SK-N-SH (cell line): Measurements from ENCODE around the gene PRKRIP1. TPM values are rescaled to one million over a fixed set of nuclear protein-coding genes. Genes with fewer than 3 reads are reported as not detected.
"Not testable (repeated sequence)": the region's sequence is repeated elsewhere in the genome, so short reads cannot be mapped to it uniquely, and the experiment has no call there.

ENCODE experiments used
- CTCF ChIA-PET: fragments of 300-600, 350-600 bp; formaldehyde crosslinking; extraction: SDS; loops from one replicate; lab custom pipeline; 2021; lab: Yijun Ruan, JAX
- POLR2A ChIA-PET: fragments of 350-600 bp; sonication (Branson Sonifier 250); formaldehyde crosslinking; extraction: SDS; loops from one replicate; lab custom pipeline; 2020; ENCODE audit warnings: antibody characterized with exemption, inconsistent platforms; lab: Yijun Ruan, JAX
- DNase-seq: peaks from one replicate; pipeline ENCODE4 v3.0.0; 2012
- H2AFZ ChIP-seq: fragments of 200-600 bp; sonication (generic); 2 replicates; pipeline ENCODE4 v1.8.1; 2016; ENCODE audit warnings: antibody characterized with exemption, mild to moderate bottlenecking, low read depth
- H3F3A ChIP-seq: fragments of 200-600 bp; sonication (generic); replicated peaks from 2 replicates; pipeline ENCODE3; 2016; ENCODE audit warnings: antibody characterized with exemption, mild to moderate bottlenecking; ENCODE audit not compliant: insufficient read depth
- H3K27ac ChIP-seq, 2 experiments: fragments of 200-500 bp in 1 of 2; fragments of 200-600 bp in 1 of 2; sonication (Bioruptor generic) in 1 of 2; sonication (generic), shearing (Covaris generic) in 1 of 2; 2 replicates each; pipeline versions ENCODE4 v1.5.1 to v1.6.1; 2014 to 2016; ENCODE audit warnings: low read depth in 2 of 2, inconsistent platforms in 1 of 2, low read length in 1 of 2, mild to moderate bottlenecking in 1 of 2, mixed read lengths in 1 of 2
- H3K27me3 ChIP-seq: fragments of 200-600 bp; sonication (generic), shearing (Covaris generic); 2 replicates; pipeline ENCODE4 v1.6.1; 2016; ENCODE audit warnings: mixed run types; ENCODE audit not compliant: insufficient read depth
- H3K36me3 ChIP-seq, 2 experiments: fragments of 200-500 bp in 1 of 2; fragments of 200-600 bp in 1 of 2; sonication (Bioruptor generic) in 1 of 2; sonication (generic) in 1 of 2; replicated peaks in 1 of 2; 2 replicates each; pipeline versions ENCODE3 to v1.5.1; 2014 to 2016; ENCODE audit warnings: low read length in 1 of 2, mild to moderate bottlenecking in 1 of 2; ENCODE audit not compliant: insufficient read depth in 2 of 2, control insufficient read depth in 1 of 2
- H3K4me1 ChIP-seq, 2 experiments: fragments of 200-500 bp in 1 of 2; fragments of 200-600 bp in 1 of 2; sonication (Bioruptor generic) in 1 of 2; sonication (generic), shearing (Covaris generic) in 1 of 2; 2 replicates each; pipeline versions ENCODE4 v1.5.1 to v1.6.1; 2014 to 2016; ENCODE audit warnings: low read depth in 1 of 2, low read length in 1 of 2, mixed run types in 1 of 2; ENCODE audit not compliant: insufficient read depth in 2 of 2, control insufficient read depth in 1 of 2
- H3K4me2 ChIP-seq: fragments of 200-600 bp; sonication (generic), shearing (Covaris generic); 2 replicates; pipeline ENCODE4 v1.6.1; 2017; ENCODE audit warnings: mixed run types
- H3K4me3 ChIP-seq, 2 experiments: fragments of 200-500 bp in 1 of 2; fragments of 200-600 bp in 1 of 2; sonication (Bioruptor generic) in 1 of 2; sonication (generic), shearing (Covaris generic) in 1 of 2; 2 replicates each; pipeline versions ENCODE4 v1.5.1 to v1.8.1; 2014 to 2016; ENCODE audit warnings: low read depth in 2 of 2, inconsistent platforms in 1 of 2, low read length in 1 of 2, mild to moderate bottlenecking in 1 of 2, mixed read lengths in 1 of 2, moderate library complexity in 1 of 2
- H3K79me2 ChIP-seq: fragments of 200-600 bp; sonication (generic); 2 replicates; pipeline ENCODE4 v1.8.1; 2017; ENCODE audit warnings: mild to moderate bottlenecking; ENCODE audit not compliant: insufficient read depth
- H3K9ac ChIP-seq: fragments of 200-600 bp; sonication (generic); 2 replicates; pipeline ENCODE4 v1.6.1; 2017; ENCODE audit warnings: mixed run types
- H3K9me2 ChIP-seq: fragments of 200-600 bp; sonication (generic); 2 replicates; pipeline ENCODE4 v1.6.1; 2017; ENCODE audit warnings: mixed run types
- H3K9me3 ChIP-seq: fragments of 200-600 bp; sonication (generic); 2 replicates; pipeline ENCODE4 v1.6.1; 2017; ENCODE audit warnings: mixed run types, mild to moderate bottlenecking, moderate library complexity
- H4K20me1 ChIP-seq: fragments of 200-600 bp; sonication (generic); 2 replicates; pipeline ENCODE4 v1.6.1; 2017; ENCODE audit warnings: mild to moderate bottlenecking, mixed run types; ENCODE audit not compliant: insufficient read depth
- TCF12 ChIP-seq: IDR thresholded peaks from 2 replicates; pipeline ENCODE4 v1.4.0; 2012
- WGBS: methylation state at CpG from one replicate; pipeline ENCODE4 v1.1.6; 2017; ENCODE audit warnings: low lambda C conversion rate; 5-methylcytosine and 5-hydroxymethylcytosine counted together
- polyA plus RNA-seq, 3 experiments: library from polyadenylated mRNA; depleted of rRNA; stranded (reverse); fragments of >200 nt; gene quantifications; 2 replicates each; pipeline ENCODE4 v1.2.3, GENCODE V29; 2012
- small RNA-seq, 7 experiments: library from RNA; depleted of rRNA; stranded (forward); fragments of <200 nt; gene quantifications; one replicate each; pipeline ENCODE3, GENCODE V24; 2012

Gene PRKRIP1
- polyA plus RNA-seq, 1 of the 3 experiments (the other 2 are of a cell fraction): 41.2 TPM

DNA sequence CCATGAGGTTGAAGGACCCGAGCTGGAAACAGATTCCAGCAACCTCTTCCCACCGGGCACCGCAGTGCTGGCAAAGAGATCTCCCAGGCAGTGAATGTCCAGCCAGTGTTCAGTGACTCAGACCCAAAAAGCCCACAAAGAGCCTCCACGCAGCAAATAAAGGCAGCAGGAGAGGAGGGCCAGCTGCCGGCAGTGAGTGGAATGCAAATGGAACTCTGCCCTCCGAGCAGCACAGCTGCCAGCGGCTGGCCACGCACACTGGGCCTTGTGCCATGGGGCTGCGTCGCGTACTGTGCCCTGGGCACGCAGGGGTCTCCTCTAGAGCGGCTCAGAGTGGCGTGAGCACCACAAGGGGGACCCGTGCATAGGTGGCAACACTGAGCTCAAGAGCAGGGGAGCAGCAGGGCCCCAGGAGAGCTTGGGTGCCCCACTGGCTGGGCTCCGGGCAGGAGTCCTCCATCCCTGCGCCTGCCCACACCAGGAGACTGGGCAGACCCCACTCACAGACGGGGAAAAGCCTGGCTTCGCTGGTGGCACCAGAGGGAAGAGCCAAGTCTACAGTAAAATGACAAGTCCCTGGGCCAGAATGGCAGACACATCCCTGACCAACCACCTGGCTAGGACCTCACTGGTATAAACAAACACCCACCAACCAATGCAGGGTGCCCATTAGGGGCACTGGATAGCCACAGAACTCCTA, 78.7 kb downstream of the PRKRIP1 start:
- H3F3A ChIP-seq: not testable (repeated sequence)
- TF ChIP-seq TCF12: 0 out of 2 replicates have a peak, but pooled peaks have one; percentile 6
- TF ChIP-seq, all 33 proteins: peak for 1; not testable (repeated sequence) for 32
- H3K79me2 ChIP-seq, H3K9me2 ChIP-seq, H3K27me3 ChIP-seq, H3K9ac ChIP-seq, H3K4me3 ChIP-seq, H3K9me3 ChIP-seq, POLR2A ChIA-PET, DNase-seq, H2AFZ ChIP-seq, H3K27ac ChIP-seq, H4K20me1 ChIP-seq, H3K4me2 ChIP-seq, H3K4me1 ChIP-seq, CTCF ChIA-PET: not testable (repeated sequence)
- H3K36me3 ChIP-seq: peaks cover 20 to 31% of the 10 kb centered on the region in 2 experiments
- 53% methylated on average over 7 of the region's 19 CpGs for WGBS

Small RNA genes lying within 50 kb of the gene (small RNA-seq; reads per million reads assigned to genes)
- gene AC091390.4 (0 reads per million in 7 experiments), gene MIR548O (0 to 0.06 (median 0) reads per million in 7 experiments)

Other genes with a start within 250 kb of the PRKRIP1 start
- gene SH2B2, start 109.5 kb upstream of the PRKRIP1 start, polyA plus RNA-seq (2012; rRNA removed): 3.8 and 4.7 TPM in 2 replicates
- gene SPDYE6, start 39.9 kb upstream of the PRKRIP1 start, polyA plus RNA-seq (2012; rRNA removed): not detected in 2 replicates
- 78.7 and 85.8 TPM in 2 replicates for gene ORAI2, start 37.2 kb downstream of the PRKRIP1 start, polyA plus RNA-seq (2012; rRNA removed)
- gene ALKBH4, start 68.5 kb downstream of the PRKRIP1 start, polyA plus RNA-seq (2012; rRNA removed): 13.7 and 18.1 TPM in 2 replicates
- 44.9 and 53.2 TPM in 2 replicates for gene LRWD1, start 68.6 kb downstream of the PRKRIP1 start, polyA plus RNA-seq (2012; rRNA removed)
- gene POLR2J, start 82.6 kb downstream of the PRKRIP1 start, polyA plus RNA-seq (2012; rRNA removed): 290 and 299 TPM in 2 replicates
- gene RASA4B, start 121.4 kb downstream of the PRKRIP1 start, polyA plus RNA-seq (2012; rRNA removed): 15.5 and 19.5 TPM in 2 replicates
- gene UPK3BL2, start 147.3 kb downstream of the PRKRIP1 start, polyA plus RNA-seq (2012; rRNA removed): 6.4 and 10.4 TPM in 2 replicates
- gene SPDYE2, start 154.9 kb downstream of the PRKRIP1 start, polyA plus RNA-seq (2012; rRNA removed): not detected in 2 replicates
- gene POLR2J3, start 176.2 kb downstream of the PRKRIP1 start, polyA plus RNA-seq (2012; rRNA removed): 47.8 and 57.6 TPM in 2 replicates
- 29.2 and 31.7 TPM in 2 replicates for gene RASA4, start 220.4 kb downstream of the PRKRIP1 start, polyA plus RNA-seq (2012; rRNA removed)
- 16.5 and 20.6 TPM in 2 replicates for gene UPK3BL1, start 246.4 kb downstream of the PRKRIP1 start, polyA plus RNA-seq (2012; rRNA removed)